Neuronal stem cell (in vitro differentiated cells): Measurements from ENCODE around the gene BCL2L11.
A peak's percentile ranks its signal among the peaks of the same experiment; 100 is the strongest.

ENCODE experiments used
- DNase-seq: peaks from one replicate; pipeline ENCODE4 v3.0.0-alpha.2; 2013; ENCODE audit warnings: low spot score
- H2AFZ ChIP-seq: one replicate; pipeline ENCODE4 v1.6.1; 2013; ENCODE audit warnings: mild to moderate bottlenecking, low read length, inconsistent platforms
- H2AK5ac ChIP-seq: 2 replicates; pipeline ENCODE4 v1.6.1; 2013; ENCODE audit warnings: low read depth, mild to moderate bottlenecking, inconsistent platforms, low read length, moderate library complexity, mixed read lengths
- H2BK120ac ChIP-seq: 2 replicates; pipeline ENCODE4 v1.6.1; 2013; ENCODE audit warnings: low read depth, mild to moderate bottlenecking, inconsistent platforms, low read length, moderate library complexity, mixed read lengths
- H2BK12ac ChIP-seq: one replicate; pipeline ENCODE4 v1.6.1; 2013; ENCODE audit warnings: low read length, inconsistent platforms
- H2BK15ac ChIP-seq: 2 replicates; pipeline ENCODE4 v1.6.1; 2013; ENCODE audit warnings: mild to moderate bottlenecking, low read length, inconsistent platforms, mixed read lengths
- H2BK5ac ChIP-seq: one replicate; pipeline ENCODE4 v1.6.1; 2013; ENCODE audit warnings: inconsistent platforms, mild to moderate bottlenecking, low read length, moderate library complexity
- H3K14ac ChIP-seq: one replicate; pipeline ENCODE4 v1.6.1; 2013; ENCODE audit warnings: low read length, inconsistent platforms
- H3K18ac ChIP-seq: 2 replicates; pipeline ENCODE4 v1.6.1; 2013; ENCODE audit warnings: low read length, inconsistent platforms
- H3K23ac ChIP-seq: 2 replicates; pipeline ENCODE4 v1.6.1; 2013; ENCODE audit warnings: low read depth, mild to moderate bottlenecking, mixed read lengths, low read length, inconsistent platforms; ENCODE audit not compliant: poor library complexity
- H3K27ac ChIP-seq: replicated peaks from 3 replicates; pipeline ENCODE4 v1.5.1; 2013; ENCODE audit warnings: low read length, inconsistent platforms
- H3K27me3 ChIP-seq, 3 experiments: 2 replicates each; pipeline ENCODE4 v1.6.1; 2013; ENCODE audit warnings: low read length in 3 of 3, mild to moderate bottlenecking in 2 of 3, inconsistent platforms in 1 of 3, low read depth in 1 of 3, mixed read lengths in 1 of 3, moderate library complexity in 1 of 3; ENCODE audit not compliant: control insufficient read depth in 3 of 3, insufficient read depth in 3 of 3
- H3K36me3 ChIP-seq, 2 donors: replicated peaks in 1 of 2; 2 replicates each; pipeline ENCODE4 v1.6.1; 2013; ENCODE audit warnings: low read length in 2 of 2; ENCODE audit not compliant: control insufficient read depth in 2 of 2, insufficient read depth in 2 of 2
- H3K4ac ChIP-seq: 2 replicates; pipeline ENCODE4 v1.6.1; 2013; ENCODE audit warnings: inconsistent platforms, mild to moderate bottlenecking, low read length, moderate library complexity
- H3K4me1 ChIP-seq, 2 donors: 1 replicate in 1 of 2; 2 replicates in 1 of 2; pipeline ENCODE4 v1.6.1; 2013; ENCODE audit warnings: low read length in 2 of 2, low read depth in 1 of 2; ENCODE audit not compliant: control insufficient read depth in 2 of 2, insufficient read depth in 1 of 2
- H3K4me2 ChIP-seq: one replicate; pipeline ENCODE4 v1.6.1; 2013; ENCODE audit warnings: mild to moderate bottlenecking, low read length, inconsistent platforms; ENCODE audit not compliant: insufficient read depth, poor library complexity, severe bottlenecking
- H3K4me3 ChIP-seq, 2 donors: 2 replicates each; pipeline ENCODE4 v1.5.1; 2013; ENCODE audit warnings: low read length in 2 of 2, mild to moderate bottlenecking in 2 of 2, inconsistent platforms in 1 of 2, moderate library complexity in 1 of 2
- H3K79me1 ChIP-seq: one replicate; pipeline ENCODE4 v1.6.1; 2013; ENCODE audit warnings: low read depth, mild to moderate bottlenecking, inconsistent platforms, low read length, moderate library complexity
- H3K9ac ChIP-seq: one replicate; pipeline ENCODE4 v1.6.1; 2013; ENCODE audit warnings: mild to moderate bottlenecking, low read depth, low read length, inconsistent platforms; ENCODE audit not compliant: poor library complexity
- H3K9me3 ChIP-seq, 2 donors: replicated peaks in 1 of 2; 2 replicates each; pipeline versions ENCODE3 to v1.6.1; 2013; ENCODE audit warnings: low read length in 2 of 2, mild to moderate bottlenecking in 2 of 2, inconsistent platforms in 1 of 2, low read depth in 1 of 2, mixed read lengths in 1 of 2, moderate library complexity in 1 of 2; ENCODE audit not compliant: control insufficient read depth in 2 of 2, insufficient read depth in 1 of 2
- H4K8ac ChIP-seq: one replicate; pipeline ENCODE4 v1.6.1; 2013; ENCODE audit warnings: low read depth, mild to moderate bottlenecking, inconsistent platforms, low read length, moderate library complexity
- H4K91ac ChIP-seq: one replicate; pipeline ENCODE4 v1.6.1; 2013; ENCODE audit warnings: low read length, low read depth, mild to moderate bottlenecking, inconsistent platforms; ENCODE audit not compliant: poor library complexity
- WGBS, 2 donors: extraction: QIAGEN DNeasy Blood & Tissue Kit; methylation state at CpG; one replicate each; pipeline ENCODE4 v1.1.7; 2013; ENCODE audit warnings: missing lambda C conversion rate in 2 of 2, mixed read lengths in 1 of 2; ENCODE audit not compliant: insufficient read length in 2 of 2, insufficient replicate concordance in 1 of 2; ENCODE audit errors: extremely low coverage in 2 of 2; 5-methylcytosine and 5-hydroxymethylcytosine counted together

The BCL2L11 gene

GRCh38 chr2:111176388-111176787, 55.7 kb downstream of the BCL2L11 start:
- Histone ChIP-seq H4K8ac (no peak overlapping the region), H2AK5ac (peak overlapping the region; percentile 5), H2AFZ (no peak overlapping the region), H2BK5ac (no peak overlapping the region), H3K4ac (peak overlapping the region; percentile 61), H3K4me1 (peaks cover 0 to 12% of the 10 kb centered on the region in 2 donors), H3K4me3 (no peak overlapping the region), H2BK120ac (no peak overlapping the region), H2BK12ac (peak overlapping the region; percentile 82), H3K18ac (no peak overlapping the region), H3K9me3 (no peaks in the 10 kb centered on the region), H3K27ac (no peak overlapping the region), H3K27me3 (no peaks in the 10 kb centered on the region), H3K4me2 (no peak overlapping the region), H3K79me1 (no peaks in the 10 kb centered on the region), H3K14ac (no peak overlapping the region), H3K36me3 (no peaks in the 10 kb centered on the region), H3K23ac (no peak overlapping the region), H2BK15ac (no peak overlapping the region), H4K91ac (peak overlapping the region; percentile 2), H3K9ac (no peak overlapping the region)
- WGBS, 2 donors, result no CpG with 5 or more reads among the region's 7 CpGs
- DNase-seq, result no peak

GRCh38 chr2:111176867-111177266, 56.2 kb downstream of the BCL2L11 start:
- Histone ChIP-seq H2AFZ (no peak overlapping the region), H3K27me3 (no peaks in the 10 kb centered on the region), H3K79me1 (no peaks in the 10 kb centered on the region), H3K14ac (no peak overlapping the region), H2AK5ac (no peak overlapping the region), H4K8ac (no peak overlapping the region), H3K4ac (no peak overlapping the region), H3K18ac (no peak overlapping the region), H3K27ac (no peak overlapping the region), H3K9me3 (no peaks in the 10 kb centered on the region), H2BK12ac (peak overlapping the region; percentile 82), H3K4me2 (no peak overlapping the region), H2BK120ac (no peak overlapping the region), H4K91ac (no peak overlapping the region), H3K4me1 (peaks cover 0 to 9% of the 10 kb centered on the region in 2 donors), H3K9ac (no peak overlapping the region), H3K36me3 (no peaks in the 10 kb centered on the region), H2BK15ac (no peak overlapping the region), H3K23ac (no peak overlapping the region), H2BK5ac (no peak overlapping the region), H3K4me3 (no peak overlapping the region)
- no CpG with 5 or more reads among the region's 4 CpGs for WGBS, 2 donors
- no peak for DNase-seq

GRCh38 chr2:111178296-111178695, 57.6 kb downstream of the BCL2L11 start:
- Histone ChIP-seq H3K36me3 (no peaks in the 10 kb centered on the region), H4K91ac (no peak overlapping the region), H3K27me3 (no peaks in the 10 kb centered on the region), H2AK5ac (no peak overlapping the region), H2BK12ac (no peak overlapping the region), H3K18ac (no peak overlapping the region), H2BK5ac (no peak overlapping the region), H3K79me1 (no peaks in the 10 kb centered on the region), H3K23ac (no peak overlapping the region), H3K9me3 (no peaks in the 10 kb centered on the region), H2BK120ac (no peak overlapping the region), H3K9ac (no peak overlapping the region), H3K4ac (no peak overlapping the region), H2AFZ (no peak overlapping the region), H2BK15ac (no peak overlapping the region), H3K14ac (no peak overlapping the region), H3K4me1 (peaks cover 0 to 9% of the 10 kb centered on the region in 2 donors), H3K27ac (no peak overlapping the region), H4K8ac (no peak overlapping the region), H3K4me3 (no peak overlapping the region), H3K4me2 (no peak overlapping the region)
- DNase-seq, result no peak
- no CpG with 5 or more reads among the region's 4 CpGs for WGBS, 2 donors

GRCh38 chr2:111178730-111179405, 58.2 kb downstream of the BCL2L11 start:
- Histone ChIP-seq H3K14ac (no peak overlapping the region), H3K27me3 (no peaks in the 10 kb centered on the region), H2BK5ac (no peak overlapping the region), H2BK15ac (no peak overlapping the region), H3K4me3 (no peak overlapping the region), H3K4me2 (no peak overlapping the region), H3K79me1 (no peaks in the 10 kb centered on the region), H3K9me3 (no peaks in the 10 kb centered on the region), H3K23ac (no peak overlapping the region), H3K4me1 (peaks cover 0 to 8% of the 10 kb centered on the region in 2 donors), H3K4ac (no peak overlapping the region), H3K36me3 (no peaks in the 10 kb centered on the region), H2BK120ac (no peak overlapping the region), H3K9ac (peak overlapping the region; percentile 2), H4K8ac (no peak overlapping the region), H3K27ac (no peak overlapping the region), H2BK12ac (no peak overlapping the region), H3K18ac (peak overlapping the region; percentile 11), H4K91ac (no peak overlapping the region), H2AFZ (no peak overlapping the region), H2AK5ac (no peak overlapping the region)
- WGBS, 2 donors, result no CpG with 5 or more reads among the region's 5 CpGs
- DNase-seq, result no peak
